Endothelial cell of umbilical vein (primary cell): ENCODE measurements around the gene CAMTA1. TPM values are rescaled to one million over a fixed set of nuclear protein-coding genes. Genes with fewer than 3 reads are reported as not detected.

Experiments
- BruUV-seq: library from RNA; stranded (reverse); fragments of 400-500 nt; replicated peaks from 2 replicates; lab custom pipeline; 2021; lab: Mats Ljungman, UMichigan
- CTCF ChIA-PET: fragments of 300-600, 350-600 bp; sonication (Branson Sonifier 250); formaldehyde crosslinking; loops from one replicate; lab custom pipeline; 2021; ENCODE audit warnings: antibody characterized with exemption, inconsistent platforms; lab: Charles Lee
- POLR2A ChIA-PET: fragments of 300-600, 350-600 bp; sonication (Branson Sonifier 250); formaldehyde crosslinking; loops from one replicate; lab custom pipeline; 2021; ENCODE audit warnings: antibody characterized with exemption, inconsistent platforms; lab: Charles Lee
- DNase-seq: peaks from one replicate; pipeline ENCODE4 v3.0.0-alpha.2; 2011; ENCODE audit warnings: low read depth, low spot score
- FAIRE-seq: peaks from 2 replicates; lab custom pipeline; 2011; peaks lifted over from hg19 to GRCh38; lab: Jason Lieb, UNC
- H2AFZ ChIP-seq: 2 replicates; pipeline ENCODE4 v1.6.0; 2012; ENCODE audit warnings: low read depth, low read length, control low read depth, inconsistent platforms
- H3K27ac ChIP-seq: 2 replicates; pipeline ENCODE4 v1.5.1; 2011; ENCODE audit warnings: low read depth, mild to moderate bottlenecking, control low read depth, low read length, moderate library complexity; ENCODE audit not compliant: insufficient read depth
- H3K27me3 ChIP-seq, 2 experiments: 2 replicates each; pipeline versions ENCODE4 v1.6.0 to v1.6.1; 2011; ENCODE audit warnings: low read length in 2 of 2, mixed read lengths in 1 of 2; ENCODE audit not compliant: control insufficient read depth in 2 of 2, insufficient read depth in 2 of 2
- H3K36me3 ChIP-seq, 2 experiments: 2 replicates in 1 of 2; 3 replicates in 1 of 2; pipeline ENCODE4 v1.5.1; 2011; ENCODE audit warnings: low read length in 2 of 2, mild to moderate bottlenecking in 1 of 2, moderate library complexity in 1 of 2; ENCODE audit not compliant: control insufficient read depth in 2 of 2, insufficient read depth in 2 of 2; ENCODE audit errors: extremely low read depth in 1 of 2
- H3K4me1 ChIP-seq: 3 replicates; pipeline ENCODE4 v1.5.1; 2011; ENCODE audit warnings: mild to moderate bottlenecking, low read length; ENCODE audit not compliant: control insufficient read depth, insufficient read depth; ENCODE audit errors: extremely low read depth
- H3K4me2 ChIP-seq: 2 replicates; pipeline ENCODE4 v1.6.1; 2011; ENCODE audit warnings: low read length, control low read depth, mixed read lengths; ENCODE audit not compliant: insufficient read depth
- H3K4me3 ChIP-seq, 3 experiments: fragments of 200-600 bp in 1 of 3; sonication (generic), shearing (Covaris generic) in 1 of 3; replicated peaks in 1 of 3; 2 replicates each; pipeline ENCODE4 v1.5.1; 2011 to 2016; ENCODE audit warnings: control low read depth in 3 of 3, low read length in 3 of 3, mild to moderate bottlenecking in 2 of 3, inconsistent platforms in 1 of 3, low read depth in 1 of 3, moderate library complexity in 1 of 3; ENCODE audit not compliant: insufficient read depth in 1 of 3
- H3K79me2 ChIP-seq: 2 replicates; pipeline ENCODE4 v1.6.0; 2012; ENCODE audit warnings: low read length, inconsistent platforms; ENCODE audit not compliant: control insufficient read depth, insufficient read depth
- H3K9ac ChIP-seq: replicated peaks from 2 replicates; pipeline ENCODE3; 2011; ENCODE audit warnings: low read length, control low read depth; ENCODE audit not compliant: insufficient read depth; ENCODE audit errors: extremely low read depth
- H3K9me1 ChIP-seq: replicated peaks from 3 replicates; pipeline ENCODE4 v1.6.0; 2011; ENCODE audit warnings: mild to moderate bottlenecking, low read length; ENCODE audit not compliant: control insufficient read depth, insufficient read depth; ENCODE audit errors: extremely low read depth
- H3K9me3 ChIP-seq: replicated peaks from 2 replicates; pipeline ENCODE4 v1.5.1; 2012; ENCODE audit warnings: low read length, inconsistent platforms; ENCODE audit not compliant: control insufficient read depth, insufficient read depth
- H4K20me1 ChIP-seq: replicated peaks from 2 replicates; pipeline ENCODE3; 2011; ENCODE audit warnings: mild to moderate bottlenecking, low read length; ENCODE audit not compliant: control insufficient read depth, insufficient read depth; ENCODE audit errors: extremely low read depth
- CTCF ChIP-seq, 2 donors: IDR thresholded peaks; 1 replicate in 1 of 2; 2 replicates in 1 of 2; pipeline ENCODE4 v1.5.1; 2011; ENCODE audit warnings: low read length in 2 of 2, mild to moderate bottlenecking in 2 of 2, moderate library complexity in 2 of 2, control low read depth in 1 of 2, inconsistent platforms in 1 of 2, low read depth in 1 of 2; ENCODE audit not compliant: insufficient read depth in 1 of 2; ENCODE audit errors: extremely low read depth in 1 of 2
- EZH2 ChIP-seq: IDR thresholded peaks from 2 replicates; pipeline ENCODE4 v1.6.1; 2012; ENCODE audit warnings: borderline replicate concordance, low read depth, mild to moderate bottlenecking, moderate library complexity, low read length, inconsistent platforms; ENCODE audit not compliant: severe bottlenecking
- POLR2A ChIP-seq: IDR thresholded peaks from 2 replicates; pipeline ENCODE4 v1.6.1; 2012; ENCODE audit warnings: low read depth, mild to moderate bottlenecking, control low read depth, low read length
- POLR2AphosphoS5 ChIP-seq: IDR thresholded peaks from 2 replicates; pipeline ENCODE4 v1.6.1; 2012; ENCODE audit warnings: low read depth, mild to moderate bottlenecking, control low read depth, low read length, moderate library complexity; ENCODE audit not compliant: insufficient read depth
- dilution Hi-C: fragments of 300-500 bp; cut with MboI; formaldehyde crosslinking; loops from one replicate; pipeline ENCODE4 v1.15.0; 2019; ENCODE audit warnings: low sequenced_read_pairs; ENCODE audit not compliant: extremely low pct_ligation_motif_present
- intact Hi-C: fragments of 100-400 bp; cut with micrococcal nuclease; formaldehyde crosslinking; loops from one replicate; pipeline ENCODE4 v1.10.0; 2022
- polyA plus RNA-seq, 4 experiments: library from polyadenylated mRNA; depleted of rRNA in 3 of 4; stranded (reverse) in 3 of 4; unstranded in 1 of 4; fragments of >200 nt; gene quantifications; 2 replicates each; pipeline versions ENCODE4 v1.2.1 to v1.2.3, GENCODE V29; 2011 to 2012; ENCODE audit warnings: missing spikeins in 1 of 4
- total RNA-seq: library from RNA; stranded (reverse); gene quantifications from 2 replicates; pipeline ENCODE4 v1.2.3, GENCODE V29; 2021
- TF ChIP-seq, protein P1 (sequence below): IDR thresholded peaks from 2 replicates; pipeline ENCODE4 v1.6.1; 2011; ENCODE audit not compliant: insufficient read depth, insufficient read length

Gene CAMTA1
- total and polyA plus RNA-seq, 2 donors (not counting 3 experiments of a cell fraction or from before 2014, with no cell fraction given), result 50.8 to 92.7 TPM

- Histone ChIP-seq H3K4me3 (no peak overlapping the region), H4K20me1 (no peaks in the 10 kb centered on the region), H3K9me1 (no peaks in the 10 kb centered on the region), H3K36me3 (no peaks in the 10 kb centered on the region), H3K4me2 (no peak overlapping the region), H3K79me2 (no peaks in the 10 kb centered on the region), H3K9me3 (no peaks in the 10 kb centered on the region), H3K4me1 (peaks cover 28% of the 10 kb centered on the region), H2AFZ (no peak overlapping the region), H3K27ac (no peak overlapping the region), H3K9ac (no peak overlapping the region), H3K27me3 (no peaks in the 10 kb centered on the region)
- intact Hi-C loops (loop anchor here (5.0 kb wide), 2 partner anchors 96 to 149 kb away; no protein-coding TSS in a partner anchor), dilution Hi-C loops (no loop called here)
- FAIRE-seq (no peak), DNase-seq (no peak)
- ChIA-PET CTCF (interaction anchor here (1.2 to 1.4 kb wide), 3 partner anchors 13 to 86 kb away, joined by 3 read pairs; no protein-coding TSS in a partner anchor), POLR2A (no interaction called here)
- no TSS peak for BruUV-seq
- no peak for TF ChIP-seq EZH2
- TF ChIP-seq POLR2AphosphoS5, result no peak
- TF ChIP-seq, protein P1, sequence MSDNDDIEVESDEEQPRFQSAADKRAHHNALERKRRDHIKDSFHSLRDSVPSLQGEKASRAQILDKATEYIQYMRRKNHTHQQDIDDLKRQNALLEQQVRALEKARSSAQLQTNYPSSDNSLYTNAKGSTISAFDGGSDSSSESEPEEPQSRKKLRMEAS, result no peak
- TF ChIP-seq CTCF (IDR thresholded peaks at IDR 0.05; ENCODE audit: extremely low read depth in 1 of 2, insufficient read depth in 1 of 2, low read depth in 1 of 2, low read length in 2 of 2), result no peak
- TF ChIP-seq POLR2A, result no peak
Observed at GRCh38 chr1:7551442-7551841, 766.2 kb downstream of the CAMTA1 start.
